Spleen (tissue), 11 donors: Measurements from ENCODE around the gene TYMP. TPM values are rescaled to one million over a fixed set of nuclear protein-coding genes. Genes with fewer than 3 reads are reported as not detected.

Experiments used
- DNase-seq: peaks from one replicate; pipeline ENCODE4 v3.0.0-alpha.2; 2020
- H3K27ac ChIP-seq, 8 donors: fragments of 200-600 bp; sonication (generic) in 7 of 8; 1 replicate in 4 of 8; 2 replicates in 4 of 8; pipeline versions ENCODE4 v1.5.0 to v1.8.0; 2016 to 2021; ENCODE audit warnings: inconsistent platforms in 4 of 8, mild to moderate bottlenecking in 4 of 8, moderate library complexity in 1 of 8
- H3K27me3 ChIP-seq, 7 donors: fragments of 200-600 bp; sonication (generic) in 6 of 7; replicated peaks in 1 of 7; 1 replicate in 4 of 7; 2 replicates in 3 of 7; pipeline versions ENCODE4 v1.5.0 to v1.8.0; 2016 to 2021; ENCODE audit warnings: inconsistent platforms in 3 of 7, mild to moderate bottlenecking in 1 of 7
- H3K36me3 ChIP-seq, 6 donors: fragments of 200-600 bp; sonication (generic) in 5 of 6; 1 replicate in 4 of 6; 2 replicates in 2 of 6; pipeline versions ENCODE4 v1.5.0 to v1.8.0; 2016 to 2021; ENCODE audit warnings: inconsistent platforms in 2 of 6
- H3K4me1 ChIP-seq, 6 donors: fragments of 200-600 bp; sonication (generic) in 5 of 6; 1 replicate in 3 of 6; 2 replicates in 3 of 6; pipeline versions ENCODE4 v1.5.0 to v1.8.0; 2016 to 2021; ENCODE audit warnings: inconsistent platforms in 3 of 6
- H3K4me3 ChIP-seq, 8 donors: fragments of 200-600 bp; sonication (generic) in 7 of 8; 1 replicate in 4 of 8; 2 replicates in 4 of 8; pipeline versions ENCODE4 v1.5.0 to v1.8.0; 2016 to 2021; ENCODE audit warnings: inconsistent platforms in 4 of 8, mild to moderate bottlenecking in 4 of 8, moderate library complexity in 2 of 8
- H3K9me3 ChIP-seq, 8 donors: fragments of 200-600 bp; sonication (generic) in 7 of 8; 1 replicate in 4 of 8; 2 replicates in 4 of 8; pipeline versions ENCODE4 v1.5.0 to v1.8.0; 2016 to 2021; ENCODE audit warnings: inconsistent platforms in 4 of 8
- CTCF ChIP-seq, 11 experiments: fragments of 200-600 bp in 7 of 11; fragments of 450-650 bp in 4 of 11; sonication (generic) in 4 of 11; IDR thresholded peaks in 8 of 11; conservative IDR thresholded peaks in 3 of 11; 1 replicate in 7 of 11; 2 replicates in 4 of 11; pipeline versions ENCODE4 v1.4.0 to v1.8.0; 2016 to 2021; ENCODE audit warnings: antibody characterized with exemption in 11 of 11, inconsistent platforms in 4 of 11, mild to moderate bottlenecking in 1 of 11
- POLR2A ChIP-seq, 3 donors: fragments of 450-650 bp; IDR thresholded peaks; one replicate each; pipeline ENCODE4 v1.5.1; 2017; ENCODE audit warnings: antibody characterized with exemption in 3 of 3, mild to moderate bottlenecking in 1 of 3
- POLR2AphosphoS5 ChIP-seq, 3 donors: sonication (generic); formaldehyde crosslinking; IDR thresholded peaks; one replicate each; pipeline ENCODE4 v1.5.1; 2017; ENCODE audit warnings: antibody characterized with exemption in 3 of 3
- WGBS, 5 donors: extraction: QIAGEN DNeasy Blood & Tissue Kit in 3 of 5; methylation state at CpG; one replicate each; pipeline versions ENCODE4 v1.1.5 to v1.1.7; 2013 to 2018; 5-methylcytosine and 5-hydroxymethylcytosine counted together
- intact Hi-C: fragments of 100-400 bp; cut with DNase I; formaldehyde crosslinking; loops from one replicate; pipeline ENCODE4 v1.15.0; 2023; ENCODE audit warnings: low total_unique reads
- polyA plus RNA-seq, 3 donors: library from polyadenylated mRNA; stranded (reverse); fragments of 200-250 nt; gene quantifications; one replicate each; pipeline ENCODE4 v1.2.1, GENCODE V29; 2013
- total RNA-seq, 7 donors: library from RNA; depleted of rRNA in 3 of 7; stranded (reverse); fragments of >200 nt in 3 of 7; fragmentation: NEBNext Ultra II Directional in 4 of 7; extraction: Animal tissue kit (Norgen Biotek cat#: 25700) in 4 of 7; gene quantifications; one replicate each; pipeline versions ENCODE4 v1.1.0 to v1.2.1, GENCODE V29; 2016 to 2021
- donor health status: healthy with polysubstance abuse.
- donor health status: DM: no; HTN: no; CAD: no; lungs with moderate emphysema.
- donor health status: DM: no; HTN: no; CAD: no.
- donor health status: Bipolar disorder and iron deficiency.
- donor health status: healthy.
- donor health status: DM: no; HTN: no; CAD: no.
- donor health status: DM: yes; HTN: yes; CAD: no.

TYMP gene
- total and polyA plus RNA-seq, 10 donors: 73.7 to 284 (median 145) TPM

- Histone ChIP-seq H3K36me3 (no peaks in the 10 kb centered on the region), H3K27me3 (peaks cover 0 to 30% (median 13%) of the 10 kb centered on the region in 7 donors), H3K27ac (no peak overlapping the region), H3K4me1 (peaks cover 26 to 45% (median 40%) of the 10 kb centered on the region in 6 donors), H3K9me3 (no peaks in the 10 kb centered on the region), H3K4me3 (no peak overlapping the region)
- DNase-seq: no peak
- 70 to 84% (median 82%) methylated on average over 7 of the region's 7 CpGs for WGBS, 5 donors
- intact Hi-C loops: loop anchor here (10.0 kb wide), 1 partner anchor 132 kb away; the partner anchor contains the start of gene PPP6R2
- no peak for TF ChIP-seq POLR2AphosphoS5 (IDR thresholded peaks at IDR 0.05)
- no peak for TF ChIP-seq POLR2A (IDR thresholded peaks at IDR 0.05)
- no peak for TF ChIP-seq CTCF (IDR thresholded peaks at IDR 0.05 in 8 of 11, conservative IDR thresholded peaks at IDR 0.05 in 3 of 11)
These were observed 52.9 kb downstream of the TYMP start for GRCh38 chr22:50476868-50477267.

Other genes starting within 250 kb of the TYMP start
- gene PLXNB2, start 222.4 kb downstream of the TYMP start, total RNA-seq: 100 to 1,000 TPM; 175 to 382 (median 278) TPM
- 100 to 1,000 TPM in 1 of 3 donors, 10 to 100 TPM in 2; 41.9 to 113 (median 68.3) TPM for gene PLXNB2, start 222.4 kb downstream of the TYMP start, polyA plus RNA-seq
- 1 to 10 TPM; 4.5 to 8.9 (median 6.0) TPM for gene DENND6B, start 203.0 kb downstream of the TYMP start, total RNA-seq
- gene DENND6B, start 203.0 kb downstream of the TYMP start, polyA plus RNA-seq: 10 to 100 TPM in 1 of 3 donors, 1 to 10 TPM in 2; 6.4 to 10.4 (median 9.9) TPM
- gene PPP6R2, start 186.7 kb downstream of the TYMP start, total RNA-seq: 10 to 100 TPM; 54.0 to 76.2 (median 64.7) TPM
- gene PPP6R2, start 186.7 kb downstream of the TYMP start, polyA plus RNA-seq: 10 to 100 TPM; 23.6 to 48.7 (median 27.8) TPM
- gene SBF1, start 55.0 kb downstream of the TYMP start, total RNA-seq: 10 to 100 TPM; 65.2 to 96.9 (median 78.9) TPM
- gene SBF1, start 55.0 kb downstream of the TYMP start, polyA plus RNA-seq: 10 to 100 TPM; 35.7 to 63.3 (median 36.8) TPM
- 1 to 10 TPM; 1.2 to 3.5 (median 2.6) TPM for gene ADM2, start 48.5 kb downstream of the TYMP start, total RNA-seq
- gene ADM2, start 48.5 kb downstream of the TYMP start, polyA plus RNA-seq: 1 to 10 TPM in 2 of 3 donors, under 1 TPM in 1; 0.74 to 2.1 (median 1.3) TPM
- 1 to 10 TPM in 1 of 7 donors, not detected in 6; 2.2 TPM for gene MIOX, start 43.2 kb downstream of the TYMP start, total RNA-seq
- under 1 TPM; 0.24 to 0.26 (median 0.26) TPM for gene MIOX, start 43.2 kb downstream of the TYMP start, polyA plus RNA-seq
- gene LMF2, start 22.3 kb downstream of the TYMP start, total RNA-seq: 10 to 100 TPM; 62.5 to 81.1 (median 72.2) TPM
- gene LMF2, start 22.3 kb downstream of the TYMP start, polyA plus RNA-seq: 10 to 100 TPM; 36.6 to 71.2 (median 45.0) TPM
- 10 to 100 TPM; 33.9 to 48.0 (median 38.1) TPM for gene NCAPH2, start 21.8 kb downstream of the TYMP start, total RNA-seq
- gene NCAPH2, start 21.8 kb downstream of the TYMP start, polyA plus RNA-seq: 10 to 100 TPM; 31.4 to 43.1 (median 35.0) TPM
- 1 to 10 TPM in 6 of 7 donors, not detected in 1; 1.2 to 7.4 (median 5.0) TPM for gene SCO2, start 4.4 kb downstream of the TYMP start, total RNA-seq
- gene SCO2, start 4.4 kb downstream of the TYMP start, polyA plus RNA-seq: 10 to 100 TPM in 2 of 3 donors, 1 to 10 TPM in 1; 4.4 to 12.7 (median 12.0) TPM
- 1 to 10 TPM; 2.6 to 5.0 (median 3.4) TPM for gene KLHDC7B, start 15.9 kb upstream of the TYMP start, total RNA-seq
- 1 to 10 TPM; 2.6 to 3.8 (median 3.5) TPM for gene KLHDC7B, start 15.9 kb upstream of the TYMP start, polyA plus RNA-seq
- gene SYCE3, start 32.9 kb upstream of the TYMP start, total RNA-seq: 1 to 10 TPM in 1 of 7 donors, not detected in 6; 3.0 TPM
- gene SYCE3, start 32.9 kb upstream of the TYMP start, polyA plus RNA-seq: under 1 TPM in 1 of 3 donors, not detected in 2; 0.50 TPM
- 10 to 100 TPM; 25.0 to 46.4 (median 31.5) TPM for gene CPT1B, start 48.4 kb upstream of the TYMP start, total RNA-seq
- 10 to 100 TPM; 23.6 to 55.3 (median 37.0) TPM for gene CPT1B, start 48.4 kb upstream of the TYMP start, polyA plus RNA-seq
- gene CHKB, start 52.8 kb upstream of the TYMP start, total RNA-seq: 100 to 1,000 TPM in 5 of 7 donors, 10 to 100 TPM in 2; 94.4 to 142 (median 111) TPM
- gene CHKB, start 52.8 kb upstream of the TYMP start, polyA plus RNA-seq: 100 to 1,000 TPM; 161 to 502 (median 339) TPM
- 1 to 10 TPM in 3 of 7 donors, under 1 TPM in 4; 0.64 to 2.7 (median 0.79) TPM for gene MAPK8IP2, start 70.8 kb upstream of the TYMP start, total RNA-seq
- under 1 TPM; 0.22 to 0.99 (median 0.29) TPM for gene MAPK8IP2, start 70.8 kb upstream of the TYMP start, polyA plus RNA-seq
- gene ARSA, start 98.1 kb upstream of the TYMP start, total RNA-seq: 10 to 100 TPM; 51.0 to 80.2 (median 58.7) TPM
- 100 to 1,000 TPM in 1 of 3 donors, 10 to 100 TPM in 2; 26.0 to 108 (median 86.7) TPM for gene ARSA, start 98.1 kb upstream of the TYMP start, polyA plus RNA-seq
- 100 to 1,000 TPM in 3 of 7 donors, 10 to 100 TPM in 4; 55.5 to 264 (median 89.1) TPM for gene SHANK3, start 142.8 kb upstream of the TYMP start, total RNA-seq
- 100 to 1,000 TPM in 1 of 3 donors, 10 to 100 TPM in 1, 1 to 10 TPM in 1; 9.9 to 112 (median 31.8) TPM for gene SHANK3, start 142.8 kb upstream of the TYMP start, polyA plus RNA-seq
- gene ACR, start 208.2 kb upstream of the TYMP start, total RNA-seq: 10 to 100 TPM in 1 of 7 donors, 1 to 10 TPM in 5, under 1 TPM in 1; 0.88 to 12.5 (median 2.3) TPM
- gene ACR, start 208.2 kb upstream of the TYMP start, polyA plus RNA-seq: 1 to 10 TPM in 1 of 3 donors, under 1 TPM in 2; 0.21 to 1.2 (median 0.67) TPM